Measurements from ENCODE around the gene RNU1-3.
"Not testable (repeated sequence)": the region's sequence is repeated elsewhere in the genome, so short reads cannot be mapped to it uniquely, and the experiment has no call there.

GRCh38 chr1:16690971-16691682 lies 24.4 kb upstream of the RNU1-3 start:
- TF ChIP-seq, protein P1, sequence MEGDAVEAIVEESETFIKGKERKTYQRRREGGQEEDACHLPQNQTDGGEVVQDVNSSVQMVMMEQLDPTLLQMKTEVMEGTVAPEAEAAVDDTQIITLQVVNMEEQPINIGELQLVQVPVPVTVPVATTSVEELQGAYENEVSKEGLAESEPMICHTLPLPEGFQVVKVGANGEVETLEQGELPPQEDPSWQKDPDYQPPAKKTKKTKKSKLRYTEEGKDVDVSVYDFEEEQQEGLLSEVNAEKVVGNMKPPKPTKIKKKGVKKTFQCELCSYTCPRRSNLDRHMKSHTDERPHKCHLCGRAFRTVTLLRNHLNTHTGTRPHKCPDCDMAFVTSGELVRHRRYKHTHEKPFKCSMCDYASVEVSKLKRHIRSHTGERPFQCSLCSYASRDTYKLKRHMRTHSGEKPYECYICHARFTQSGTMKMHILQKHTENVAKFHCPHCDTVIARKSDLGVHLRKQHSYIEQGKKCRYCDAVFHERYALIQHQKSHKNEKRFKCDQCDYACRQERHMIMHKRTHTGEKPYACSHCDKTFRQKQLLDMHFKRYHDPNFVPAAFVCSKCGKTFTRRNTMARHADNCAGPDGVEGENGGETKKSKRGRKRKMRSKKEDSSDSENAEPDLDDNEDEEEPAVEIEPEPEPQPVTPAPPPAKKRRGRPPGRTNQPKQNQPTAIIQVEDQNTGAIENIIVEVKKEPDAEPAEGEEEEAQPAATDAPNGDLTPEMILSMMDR (conservative IDR thresholded peaks at IDR 0.05; ENCODE audit: low read length): not testable (repeated sequence)
- TF ChIP-seq EZH2phosphoT487 (IDR thresholded peaks at IDR 0.05; ENCODE audit: borderline replicate concordance): not testable (repeated sequence)
